Body of pancreas (tissue), 4 donors: Measurements from ENCODE around the gene GLT8D1. TPM values are rescaled to one million over a fixed set of nuclear protein-coding genes. Genes with fewer than 3 reads are reported as not detected.
"Not testable (repeated sequence)": the region's sequence is repeated elsewhere in the genome, so short reads cannot be mapped to it uniquely, and the experiment has no call there.

Experiments
- ATAC-seq: fragments of 150-250 bp; one replicate; pipeline ENCODE4 v1.9.1; 2016
- DNase-seq, 4 donors: peaks; one replicate each; pipeline ENCODE4 v3.0.0-alpha.2; 2019
- H3K27ac ChIP-seq, 4 donors: fragments of 200-600 bp; sonication (generic); 1 replicate in 3 of 4; 2 replicates in 1 of 4; pipeline versions ENCODE4 v1.5.1 to v1.6.1; 2016 to 2019; ENCODE audit warnings: mild to moderate bottlenecking in 1 of 4, mixed read lengths in 1 of 4, moderate library complexity in 1 of 4
- H3K27me3 ChIP-seq, 2 donors: fragments of 200-600 bp; sonication (generic); one replicate each; pipeline ENCODE4 v1.6.0; 2016; ENCODE audit warnings: mild to moderate bottlenecking in 1 of 2
- H3K36me3 ChIP-seq, 2 donors: fragments of 200-600 bp; sonication (generic); replicated peaks in 1 of 2; 2 replicates each; pipeline ENCODE4 v1.5.1; 2016; ENCODE audit warnings: low read depth in 2 of 2; ENCODE audit not compliant: insufficient read depth in 1 of 2
- H3K4me1 ChIP-seq: fragments of 200-600 bp; sonication (generic); one replicate; pipeline ENCODE4 v1.6.0; 2016
- H3K4me3 ChIP-seq, 2 donors: fragments of 200-600 bp; sonication (generic); 1 replicate in 1 of 2; 2 replicates in 1 of 2; pipeline ENCODE4 v1.5.1; 2016 to 2019
- H3K9me3 ChIP-seq, 3 donors: fragments of 200-600 bp; sonication (generic); 1 replicate in 2 of 3; 2 replicates in 1 of 3; pipeline ENCODE4 v1.5.1; 2016
- CTCF ChIP-seq, 7 experiments: fragments of 450-650 bp in 4 of 7; fragments of 200-600 bp in 3 of 7; sonication (generic) in 3 of 7; IDR thresholded peaks; one replicate each; pipeline ENCODE4 v1.5.1; 2016 to 2019; ENCODE audit warnings: antibody characterized with exemption in 7 of 7
- POLR2A ChIP-seq, 3 donors: fragments of 450-650 bp; IDR thresholded peaks; one replicate each; pipeline ENCODE4 v1.6.1; 2016; ENCODE audit warnings: antibody characterized with exemption in 3 of 3, mild to moderate bottlenecking in 2 of 3
- WGBS, 2 donors: methylation state at CpG; one replicate each; pipeline ENCODE4 v1.1.5; 2017; 5-methylcytosine and 5-hydroxymethylcytosine counted together
- intact Hi-C: fragments of 100-400 bp; cut with DNase I; formaldehyde crosslinking; loops from one replicate; pipeline ENCODE4 v1.15.1; 2023
- total RNA-seq, 2 donors: library from RNA; depleted of rRNA; stranded (reverse); fragments of >200 nt; gene quantifications; one replicate each; pipeline ENCODE4 v1.1.0, GENCODE V29; 2016

Gene GLT8D1
- total RNA-seq, 2 donors from 2014 or later, result 43.8 to 92.0 TPM

GRCh38 chr3:52731590-52731989, 26.0 kb upstream of the GLT8D1 start:
- no peak overlapping the region for H3K27ac ChIP-seq
- 85 to 92% methylated on average over 14 of the region's 14 CpGs for WGBS, 2 donors
- H3K9me3 ChIP-seq, result no peaks in the 10 kb centered on the region
- intact Hi-C loops, result no loop called here
- H3K4me1 ChIP-seq, result no peaks in the 10 kb centered on the region
- DNase-seq (no peak), ATAC-seq (no peak)
- H3K27me3 ChIP-seq, result no peaks in the 10 kb centered on the region
- no peak overlapping the region for H3K4me3 ChIP-seq
- TF ChIP-seq CTCF (IDR thresholded peaks at IDR 0.05), result no peak
- TF ChIP-seq POLR2A (IDR thresholded peaks at IDR 0.05), result no peak
- peaks cover 0 to 6% of the 10 kb centered on the region in 2 donors for H3K36me3 ChIP-seq

- peaks cover 0 to 6% of the 10 kb centered on the region in 2 donors for H3K36me3 ChIP-seq
- H3K9me3 ChIP-seq, result no peaks in the 10 kb centered on the region
- ATAC-seq (no peak), DNase-seq (no peak)
- intact Hi-C loops, result no loop called here
- no peaks in the 10 kb centered on the region for H3K4me1 ChIP-seq
- H3K4me3 ChIP-seq, result no peak overlapping the region
- no peak for TF ChIP-seq CTCF (IDR thresholded peaks at IDR 0.05)
- no peak for TF ChIP-seq POLR2A (IDR thresholded peaks at IDR 0.05)
- H3K27ac ChIP-seq, result no peak overlapping the region
- no peaks in the 10 kb centered on the region for H3K27me3 ChIP-seq
These were observed 25.1 kb upstream of the GLT8D1 start for GRCh38 chr3:52730681-52731080.

- H3K4me1 ChIP-seq, H3K9me3 ChIP-seq, DNase-seq, ATAC-seq, intact Hi-C loops, H3K27me3 ChIP-seq, H3K36me3 ChIP-seq, H3K4me3 ChIP-seq, H3K27ac ChIP-seq: not testable (repeated sequence)
- 58 to 73% methylated on average over 3 of the region's 3 CpGs for WGBS, 2 donors
These were observed 23.2 kb upstream of the GLT8D1 start for GRCh38 chr3:52728753-52729152.

DNA sequence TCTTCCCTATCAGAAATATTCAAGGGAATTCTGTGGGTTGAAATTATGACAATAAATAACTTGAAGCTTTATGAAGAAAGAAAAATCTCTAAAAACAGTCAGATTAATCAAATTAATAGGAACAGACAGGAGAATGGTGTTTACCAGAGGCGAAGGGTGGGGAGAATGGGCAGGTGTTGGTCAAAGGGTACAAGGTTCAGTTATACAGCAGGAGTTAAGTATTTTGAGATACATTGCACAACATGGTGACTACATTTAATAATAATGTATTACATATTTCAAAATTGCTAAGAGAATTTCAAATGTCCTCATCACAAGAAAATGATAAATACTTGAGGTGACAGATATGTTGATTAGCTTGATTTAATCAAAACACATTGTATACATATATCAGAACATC, 18.9 kb upstream of the GLT8D1 start:
- Histone ChIP-seq H3K27me3 (no peaks in the 10 kb centered on the region), H3K27ac (no peak overlapping the region), H3K9me3 (no peaks in the 10 kb centered on the region), H3K4me1 (no peaks in the 10 kb centered on the region), H3K36me3 (no peaks in the 10 kb centered on the region), H3K4me3 (no peak overlapping the region)
- ATAC-seq (no peak), DNase-seq (no peak)
- intact Hi-C loops, result no loop called here
- no peak for TF ChIP-seq CTCF (IDR thresholded peaks at IDR 0.05)
- TF ChIP-seq POLR2A (IDR thresholded peaks at IDR 0.05), result no peak
- WGBS, 2 donors, result 72 to 74% methylated on average over 1 of the region's 1 CpG

- ATAC-seq, result no peak
- H3K27me3 ChIP-seq, result no peaks in the 10 kb centered on the region
- H3K9me3 ChIP-seq, result no peaks in the 10 kb centered on the region
- DNase-seq, result no peak
- H3K27ac ChIP-seq, result no peak overlapping the region
- no peak for TF ChIP-seq POLR2A (IDR thresholded peaks at IDR 0.05)
- no peak for TF ChIP-seq CTCF (IDR thresholded peaks at IDR 0.05)
- no peaks in the 10 kb centered on the region for H3K4me1 ChIP-seq
- no peaks in the 10 kb centered on the region for H3K36me3 ChIP-seq
- H3K4me3 ChIP-seq, result no peak overlapping the region
- intact Hi-C loops, result no loop called here
- WGBS, 2 donors, result 91 to 97% methylated on average over 5 of the region's 5 CpGs
These were observed 18.3 kb upstream of the GLT8D1 start for GRCh38 chr3:52723935-52724334.
